Caco-2 (cell line): ENCODE data around the gene ROBO1. TPM values are rescaled to one million over a fixed set of nuclear protein-coding genes. Genes with fewer than 3 reads are reported as not detected.

ENCODE experiments used
- BruUV-seq: library from RNA; stranded (reverse); fragments of 400-500 nt; replicated peaks from 2 replicates; lab custom pipeline; 2021; lab: Mats Ljungman, UMichigan
- CTCF ChIA-PET: fragments of 300-600 bp; sonication (Branson Sonifier 250); formaldehyde crosslinking; loops from one replicate; lab custom pipeline; 2022; ENCODE audit warnings: antibody characterized with exemption; lab: Charles Lee
- POLR2A ChIA-PET: fragments of 300-600 bp; sonication (Branson Sonifier 250); formaldehyde crosslinking; loops from one replicate; lab custom pipeline; 2022; ENCODE audit warnings: antibody characterized with exemption; lab: Charles Lee
- DNase-seq, 2 experiments: peaks; one replicate each; pipeline versions ENCODE4 v3.0.0 to v3.0.0-alpha.2; 2020 to 2022
- H3K27me3 ChIP-seq: replicated peaks from 2 replicates; pipeline ENCODE4 v1.6.0; 2011; ENCODE audit warnings: low read length; ENCODE audit not compliant: control insufficient read depth, insufficient read depth
- H3K36me3 ChIP-seq: 2 replicates; pipeline ENCODE4 v1.5.1; 2011; ENCODE audit warnings: low read length; ENCODE audit not compliant: control insufficient read depth, insufficient read depth
- H3K4me1 ChIP-seq: fragments of 250-450 bp; sonication (Bioruptor Pico); 2 replicates; pipeline ENCODE4 v1.5.1; 2020; ENCODE audit warnings: mild to moderate bottlenecking
- H3K4me3 ChIP-seq: 2 replicates; pipeline ENCODE4 v1.5.1; 2011; ENCODE audit warnings: low read depth, mild to moderate bottlenecking, control low read depth, low read length
- H3K9me3 ChIP-seq: fragments of 250-450 bp; sonication (Bioruptor Pico); 2 replicates; pipeline ENCODE4 v1.5.1; 2020; ENCODE audit warnings: mild to moderate bottlenecking, moderate library complexity
- H3K27ac Mint-ChIP-seq: one replicate; pipeline ENCODE4 v1.8.0; 2022; ENCODE audit warnings: mixed read lengths; ENCODE audit not compliant: unreplicated experiment
- H3K27me3 Mint-ChIP-seq: one replicate; pipeline ENCODE4 v1.8.0; 2022; ENCODE audit warnings: mixed read lengths; ENCODE audit not compliant: insufficient read depth, unreplicated experiment
- H3K36me3 Mint-ChIP-seq: one replicate; pipeline ENCODE4 v1.8.0; 2022; ENCODE audit warnings: mild to moderate bottlenecking, mixed read lengths; ENCODE audit not compliant: insufficient read depth, unreplicated experiment
- H3K4me1 Mint-ChIP-seq: one replicate; pipeline ENCODE4 v1.8.0; 2022; ENCODE audit warnings: low read depth, mixed read lengths; ENCODE audit not compliant: unreplicated experiment
- H3K4me3 Mint-ChIP-seq: one replicate; pipeline ENCODE4 v1.8.0; 2022; ENCODE audit warnings: mild to moderate bottlenecking, moderate library complexity, mixed read lengths; ENCODE audit not compliant: unreplicated experiment
- H3K9me3 Mint-ChIP-seq: one replicate; pipeline ENCODE4 v1.8.0; 2022; ENCODE audit warnings: mixed read lengths; ENCODE audit not compliant: unreplicated experiment
- CTCF ChIP-seq, 2 experiments: fragments of 200-600 bp in 1 of 2; IDR thresholded peaks; 1 replicate in 1 of 2; 2 replicates in 1 of 2; pipeline versions ENCODE4 v1.5.1 to v1.8.0; 2011 to 2022; ENCODE audit warnings: antibody characterized with exemption in 1 of 2, control low read depth in 1 of 2, inconsistent platforms in 1 of 2, low read depth in 1 of 2, low read length in 1 of 2, mild to moderate bottlenecking in 1 of 2, moderate library complexity in 1 of 2; ENCODE audit not compliant: insufficient read depth in 1 of 2, severe bottlenecking in 1 of 2, unreplicated experiment in 1 of 2
- intact Hi-C: fragments of 100-400 bp; cut with micrococcal nuclease; formaldehyde crosslinking; loops from one replicate; pipeline ENCODE4 v1.10.0; 2022; ENCODE audit not compliant: unreplicated experiment
- total RNA-seq: library from RNA; stranded (reverse); gene quantifications from 2 replicates; pipeline ENCODE4 v1.2.3, GENCODE V29; 2022

Gene ROBO1
- total RNA-seq, 1 experiment from 2014 or later = 1.8 TPM

- H3K36me3 ChIP-seq = no peaks in the 10 kb centered on the region
- H3K4me1 ChIP-seq = no peaks in the 10 kb centered on the region
- no peak for TF ChIP-seq CTCF (IDR thresholded peaks at IDR 0.05; ENCODE audit: insufficient read depth in 1 of 2, low read depth in 1 of 2, low read length in 1 of 2, severe bottlenecking in 1 of 2, unreplicated experiment in 1 of 2)
- no peak for DNase-seq
- H3K27ac Mint-ChIP-seq = no peak overlapping the region
- H3K27me3 ChIP-seq = no peaks in the 10 kb centered on the region
- CTCF ChIA-PET = no interaction called here
- POLR2A ChIA-PET = no interaction called here
- H3K27me3 Mint-ChIP-seq = no peaks in the 10 kb centered on the region
- H3K4me1 Mint-ChIP-seq = no peaks in the 10 kb centered on the region
- H3K4me3 ChIP-seq = no peak overlapping the region
- BruUV-seq = no TSS peak
- intact Hi-C loops = loop anchor here (5.0 kb wide), 1 partner anchor 43 kb away; no protein-coding TSS in a partner anchor
- H3K36me3 Mint-ChIP-seq = no peaks in the 10 kb centered on the region
- no peaks in the 10 kb centered on the region for H3K9me3 Mint-ChIP-seq
- H3K9me3 ChIP-seq = no peaks in the 10 kb centered on the region
- H3K4me3 Mint-ChIP-seq = no peak overlapping the region
These were observed 737.6 kb downstream of the ROBO1 start for GRCh38 chr3:79030157-79030556.

- no peaks in the 10 kb centered on the region for H3K36me3 Mint-ChIP-seq
- Histone ChIP-seq H3K4me1 (no peaks in the 10 kb centered on the region), H3K9me3 (no peaks in the 10 kb centered on the region), H3K36me3 (no peaks in the 10 kb centered on the region), H3K27me3 (no peaks in the 10 kb centered on the region), H3K4me3 (no peak overlapping the region)
- TF ChIP-seq CTCF (IDR thresholded peaks at IDR 0.05; ENCODE audit: insufficient read depth in 1 of 2, low read depth in 1 of 2, low read length in 1 of 2, severe bottlenecking in 1 of 2, unreplicated experiment in 1 of 2) = no peak
- no peaks in the 10 kb centered on the region for H3K4me1 Mint-ChIP-seq
- CTCF ChIA-PET = no interaction called here
- no peaks in the 10 kb centered on the region for H3K27me3 Mint-ChIP-seq
- H3K27ac Mint-ChIP-seq = no peak overlapping the region
- no peak overlapping the region for H3K4me3 Mint-ChIP-seq
- DNase-seq = no peak
- POLR2A ChIA-PET = no interaction called here
- no TSS peak for BruUV-seq
- no peaks in the 10 kb centered on the region for H3K9me3 Mint-ChIP-seq
- intact Hi-C loops = no loop called here
These were observed 738.9 kb downstream of the ROBO1 start for GRCh38 chr3:79028916-79029315.

GRCh38 chr3:79027593-79027992 is 740.2 kb downstream of the ROBO1 start:
- Mint-ChIP-seq H3K9me3 (no peaks in the 10 kb centered on the region), H3K36me3 (no peaks in the 10 kb centered on the region), H3K27me3 (no peaks in the 10 kb centered on the region), H3K4me3 (no peak overlapping the region), H3K27ac (no peak overlapping the region), H3K4me1 (no peaks in the 10 kb centered on the region)
- H3K27me3 ChIP-seq = no peaks in the 10 kb centered on the region
- no peaks in the 10 kb centered on the region for H3K36me3 ChIP-seq
- ChIA-PET POLR2A (no interaction called here), CTCF (no interaction called here)
- no TSS peak for BruUV-seq
- no peak for DNase-seq
- H3K4me3 ChIP-seq = no peak overlapping the region
- no peak for TF ChIP-seq CTCF (IDR thresholded peaks at IDR 0.05; ENCODE audit: insufficient read depth in 1 of 2, low read depth in 1 of 2, low read length in 1 of 2, severe bottlenecking in 1 of 2, unreplicated experiment in 1 of 2)
- H3K9me3 ChIP-seq = no peaks in the 10 kb centered on the region
- intact Hi-C loops = no loop called here
- H3K4me1 ChIP-seq = no peaks in the 10 kb centered on the region
